Measurements from ENCODE around the gene RSRC1. TPM values are rescaled to one million over a fixed set of nuclear protein-coding genes. Genes with fewer than 3 reads are reported as not detected.
"Not testable (repeated sequence)": the region's sequence is repeated elsewhere in the genome, so short reads cannot be mapped to it uniquely, and the experiment has no call there.

The RSRC1 gene
- polyA plus RNA-seq, 1 experiment = 2.7 TPM

GRCh38 chr3:158402590-158402989 is 292.7 kb downstream of the RSRC1 start:
- CTCF ChIA-PET = no interaction called here
- H3K27me3 ChIP-seq (ENCODE audit: control insufficient read depth, insufficient read depth, low read length) = no peaks in the 10 kb centered on the region
- no peak overlapping the region for H3K4me3 ChIP-seq (ENCODE audit: low read depth, low read length)
- DNase-seq (ENCODE audit: low read depth) = no peak
- POLR2A ChIA-PET = no interaction called here
- H3K36me3 ChIP-seq (ENCODE audit: control insufficient read depth, insufficient read depth, low read length) = no peaks in the 10 kb centered on the region
- no peak for TF ChIP-seq CTCF (IDR thresholded peaks at IDR 0.05; ENCODE audit: insufficient read depth, low read depth, low read length)

GRCh38 chr3:158403013-158403412 is 293.1 kb downstream of the RSRC1 start:
- POLR2A ChIA-PET = no interaction called here
- DNase-seq (ENCODE audit: low read depth) = no peak
- no peak overlapping the region for H3K4me3 ChIP-seq (ENCODE audit: low read depth, low read length)
- no peaks in the 10 kb centered on the region for H3K36me3 ChIP-seq (ENCODE audit: control insufficient read depth, insufficient read depth, low read length)
- no peaks in the 10 kb centered on the region for H3K27me3 ChIP-seq (ENCODE audit: control insufficient read depth, insufficient read depth, low read length)
- CTCF ChIA-PET = no interaction called here
- TF ChIP-seq CTCF (IDR thresholded peaks at IDR 0.05; ENCODE audit: insufficient read depth, low read depth, low read length) = no peak

GRCh38 chr3:158404131-158404718 is 294.3 kb downstream of the RSRC1 start:
- no peak for DNase-seq (ENCODE audit: low read depth)
- TF ChIP-seq CTCF (IDR thresholded peaks at IDR 0.05; ENCODE audit: insufficient read depth, low read depth, low read length) = no peak
- H3K27me3 ChIP-seq (ENCODE audit: control insufficient read depth, insufficient read depth, low read length) = no peaks in the 10 kb centered on the region
- H3K36me3 ChIP-seq (ENCODE audit: control insufficient read depth, insufficient read depth, low read length) = no peaks in the 10 kb centered on the region
- ChIA-PET POLR2A (no interaction called here), CTCF (no interaction called here)
- H3K4me3 ChIP-seq (ENCODE audit: low read depth, low read length) = no peak overlapping the region

DNA sequence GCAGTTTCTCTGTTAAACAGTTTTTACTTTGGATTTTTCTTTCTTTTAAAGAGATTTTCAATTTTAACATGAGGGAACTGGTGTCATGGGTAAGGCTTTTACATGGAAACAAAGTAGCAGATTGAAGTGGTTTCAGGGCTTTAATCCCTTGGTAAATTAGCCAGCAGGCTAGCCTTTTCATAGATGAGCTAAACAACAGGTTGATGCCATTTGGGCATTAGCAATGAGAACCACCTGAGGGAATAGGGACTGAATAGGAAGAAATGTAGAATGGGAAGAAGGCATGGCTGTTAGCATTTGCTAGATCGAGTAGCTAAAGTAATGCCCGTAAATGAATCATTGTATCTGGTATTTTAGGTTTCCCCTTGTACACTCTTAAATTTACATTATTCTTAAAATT is 295.6 kb downstream of the RSRC1 start:
- TF ChIP-seq CTCF (IDR thresholded peaks at IDR 0.05; ENCODE audit: insufficient read depth, low read depth, low read length) = no peak
- Histone ChIP-seq H3K4me3 (ENCODE audit: low read depth, low read length) (no peak overlapping the region), H3K27me3 (ENCODE audit: control insufficient read depth, insufficient read depth, low read length) (no peaks in the 10 kb centered on the region), H3K36me3 (ENCODE audit: control insufficient read depth, insufficient read depth, low read length) (no peaks in the 10 kb centered on the region)
- ChIA-PET POLR2A (no interaction called here), CTCF (no interaction called here)
- no peak for DNase-seq (ENCODE audit: low read depth)

- DNase-seq (ENCODE audit: low read depth) = no peak
Observed at GRCh38 chr3:158407844-158408517, 298.1 kb downstream of the RSRC1 start.

DNA sequence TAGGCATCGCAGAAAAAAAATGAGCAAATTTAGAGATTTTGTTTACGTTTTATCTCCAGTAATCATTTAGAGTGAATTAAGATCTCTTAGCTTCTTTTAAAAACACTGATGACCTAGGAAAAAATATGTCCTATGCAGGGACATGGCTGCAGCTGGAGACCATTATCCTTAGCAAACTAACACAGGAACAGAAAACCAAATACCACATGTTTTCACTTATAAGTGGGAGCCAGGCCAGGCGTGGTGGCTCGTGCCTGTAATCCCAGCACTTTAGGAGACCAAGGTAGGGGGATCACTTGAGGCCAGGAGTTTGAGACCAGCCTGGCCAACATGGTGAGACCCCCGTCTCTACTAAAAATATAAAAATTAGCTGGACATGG is 298.6 kb downstream of the RSRC1 start:
- H3K27me3 ChIP-seq (ENCODE audit: control insufficient read depth, insufficient read depth, low read length); H3K36me3 ChIP-seq (ENCODE audit: control insufficient read depth, insufficient read depth, low read length); DNase-seq (ENCODE audit: low read depth); POLR2A ChIA-PET; H3K4me3 ChIP-seq (ENCODE audit: low read depth, low read length): not testable (repeated sequence)
- CTCF ChIA-PET = interaction anchor here (1.2 to 1.6 kb wide), 2 partner anchors 26 to 876 kb away, joined by 3 to 4 read pairs; no protein-coding TSS in a partner anchor

More at GRCh38 chr3:158407844-158408517, 298.1 kb downstream of the RSRC1 start:
- H3K27me3 ChIP-seq (ENCODE audit: control insufficient read depth, insufficient read depth, low read length) = no peaks in the 10 kb centered on the region
- ChIA-PET POLR2A (no interaction called here), CTCF (interaction anchor here (1.2 to 1.6 kb wide), 2 partner anchors 26 to 875 kb away, joined by 3 to 4 read pairs; no protein-coding TSS in a partner anchor)
- no peak for TF ChIP-seq CTCF (IDR thresholded peaks at IDR 0.05; ENCODE audit: insufficient read depth, low read depth, low read length)
- no peak overlapping the region for H3K4me3 ChIP-seq (ENCODE audit: low read depth, low read length)
- no peaks in the 10 kb centered on the region for H3K36me3 ChIP-seq (ENCODE audit: control insufficient read depth, insufficient read depth, low read length)
